Measurements from ENCODE around the gene SLC22A8. TPM values are rescaled to one million over a fixed set of nuclear protein-coding genes. Genes with fewer than 3 reads are reported as not detected.
"Not testable (repeated sequence)": the region's sequence is repeated elsewhere in the genome, so short reads cannot be mapped to it uniquely, and the experiment has no call there.

SLC22A8 gene
- total RNA-seq (not detected), polyA plus RNA-seq (not detected)
- long read RNA-seq, donor 1, result 0 reads
- long read RNA-seq, donor 2, result 0 reads
- long read RNA-seq, donor 3, result 0 reads
- long read RNA-seq, donor 4, result 0 reads
- long read RNA-seq, donor 5, result 0 reads
- long read RNA-seq, donor 6, result 0 reads
- long read RNA-seq, donor 7, result 0 reads
- long read RNA-seq, donor 8, result 0 reads
- long read RNA-seq, donor 9, result 0 reads
- long read RNA-seq, donor 10, result 0 reads

DNA sequence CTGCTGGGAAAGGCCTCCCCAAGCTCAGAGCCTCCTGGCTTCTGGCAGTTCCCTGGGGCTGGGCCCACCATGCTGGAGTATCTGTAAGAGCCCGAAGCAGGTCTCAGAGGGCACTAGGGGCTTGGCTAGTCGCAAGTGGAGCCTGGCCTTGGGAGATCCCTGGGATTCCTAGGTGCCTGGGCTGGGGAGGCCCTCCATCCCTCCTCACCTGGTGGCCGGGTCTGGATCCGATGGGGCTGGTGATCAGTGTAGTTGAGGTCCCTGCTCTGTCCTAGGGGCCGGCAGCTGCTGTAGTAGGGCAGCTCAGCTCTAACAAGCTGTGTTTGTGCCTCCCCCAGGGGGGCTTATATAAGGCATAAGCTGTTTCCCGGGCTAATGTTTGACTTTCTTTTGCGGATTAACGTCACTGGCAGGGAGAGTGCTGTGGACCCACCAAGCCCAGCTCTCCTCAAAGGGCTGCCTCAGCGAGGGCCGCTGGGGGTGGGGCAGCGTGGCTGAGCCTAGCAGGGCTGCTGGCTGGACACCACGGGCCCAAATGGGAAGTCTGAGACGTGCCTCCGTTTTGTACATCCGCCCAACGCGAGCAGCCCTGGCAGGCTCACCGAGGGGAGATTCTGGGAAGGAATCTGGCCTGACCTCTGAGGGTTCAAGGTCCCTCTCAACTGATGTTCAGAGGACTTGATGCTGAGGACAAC lies at the start of gene SLC22A8:
TSS of gene SLC22A8 (minus strand) at position 321 of the 695 bp plus-strand sequence. CDS start 883 bp downstream, outside the sequence.
- H3K27ac ChIP-seq, result no peak within 1 kb of the TSS
- TF ChIP-seq POLR2AphosphoS5 (IDR thresholded peaks at IDR 0.05) (no peak), POLR2A (IDR thresholded peaks at IDR 0.05) (no peak), EP300 (IDR thresholded peaks at IDR 0.05) (no peak), CTCF (IDR thresholded peaks at IDR 0.05) (no peak)
- H3K9me3 ChIP-seq, result no peaks in the 10 kb centered on the region
- DNase-seq, result peak in 1 of 2 donors; percentile 63
- intact Hi-C loops (cut with DNase I; ENCODE audit: low total_unique reads), result no loop called here
- no peak within 1 kb of the TSS for H3K4me3 ChIP-seq
- no peaks in the 10 kb centered on the region for H3K27me3 ChIP-seq
- peaks cover 0 to 32% (median 18%) of the 10 kb centered on the region in 4 donors for H3K4me1 ChIP-seq
- no peaks in the 10 kb centered on the region for H3K36me3 ChIP-seq
- 16 to 51% (median 41%) methylated on average over 8 to 18 of the region's 18 CpGs for WGBS, 5 donors

DNA sequence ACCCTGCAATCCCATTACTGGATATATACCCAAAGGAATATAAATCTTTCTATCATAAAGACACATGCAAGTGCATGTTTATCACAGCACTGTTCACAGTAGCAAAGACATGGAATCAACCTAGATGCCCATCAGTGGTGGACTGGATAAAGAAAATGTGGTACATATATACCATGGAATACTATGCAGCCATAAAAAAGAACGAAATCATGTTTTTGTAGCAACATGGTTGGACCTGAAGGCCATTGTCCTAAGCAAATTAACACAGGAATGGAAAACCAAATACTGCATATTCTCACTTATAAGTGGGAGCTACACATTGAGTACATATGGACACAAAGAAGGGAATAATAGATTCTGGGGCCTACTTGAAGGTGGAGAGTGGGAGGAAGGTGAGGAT lies 30.6 kb upstream of the SLC22A8 start:
- H3K4me3 ChIP-seq, H3K27me3 ChIP-seq, H3K36me3 ChIP-seq, H3K27ac ChIP-seq, H3K4me1 ChIP-seq, DNase-seq: not testable (repeated sequence)
- intact Hi-C loops (cut with DNase I; ENCODE audit: low total_unique reads), result loop anchor here (10.0 kb wide), 1 partner anchor 169 kb away; no protein-coding TSS in a partner anchor
- 39 to 67% (median 58%) methylated on average over 1 of the region's 1 CpG for WGBS, 5 donors
- H3K9me3 ChIP-seq, result peaks cover 0 to 17% (median 7%) of the 10 kb centered on the region in 4 donors

- DNase-seq, result no peak
- no peak overlapping the region for H3K27ac ChIP-seq
- H3K4me3 ChIP-seq, result no peak overlapping the region
- intact Hi-C loops (cut with DNase I; ENCODE audit: low total_unique reads), result loop anchor here (10.0 kb wide), 1 partner anchor 172 kb away; no protein-coding TSS in a partner anchor
- TF ChIP-seq POLR2AphosphoS5 (IDR thresholded peaks at IDR 0.05) (no peak), EP300 (IDR thresholded peaks at IDR 0.05) (no peak), CTCF (IDR thresholded peaks at IDR 0.05) (no peak), POLR2A (IDR thresholded peaks at IDR 0.05) (no peak)
- H3K36me3 ChIP-seq, result no peaks in the 10 kb centered on the region
- no peaks in the 10 kb centered on the region for H3K27me3 ChIP-seq
- no peaks in the 10 kb centered on the region for H3K9me3 ChIP-seq
- no peaks in the 10 kb centered on the region for H3K4me1 ChIP-seq
- 92 to 97% (median 95%) methylated on average over 3 of the region's 3 CpGs for WGBS, 5 donors
These were observed 27.0 kb upstream of the SLC22A8 start for GRCh38 chr11:63042596-63042995.

GRCh38 chr11:63032457-63032856 lies 16.8 kb upstream of the SLC22A8 start:
- Histone ChIP-seq H3K9me3 (no peaks in the 10 kb centered on the region), H3K4me3 (no peak overlapping the region), H3K36me3 (no peaks in the 10 kb centered on the region), H3K27ac (no peak overlapping the region), H3K4me1 (peaks cover 0 to 10% (median 4%) of the 10 kb centered on the region in 4 donors), H3K27me3 (no peaks in the 10 kb centered on the region)
- TF ChIP-seq CTCF (IDR thresholded peaks at IDR 0.05) (no peak), POLR2A (IDR thresholded peaks at IDR 0.05) (no peak)
- 94 to 98% (median 95%) methylated on average over 4 of the region's 4 CpGs for WGBS, 5 donors
- DNase-seq, result no peak
- intact Hi-C loops (cut with DNase I; ENCODE audit: low total_unique reads), result no loop called here

Data from stomach (tissue), 19 donors.